Measurements from ENCODE around the gene MRPL36. TPM values are rescaled to one million over a fixed set of nuclear protein-coding genes. Genes with fewer than 3 reads are reported as not detected.
"Not testable (repeated sequence)": the region's sequence is repeated elsewhere in the genome, so short reads cannot be mapped to it uniquely, and the experiment has no call there.

MRPL36 gene
- total RNA-seq, 2 experiments from 2014 or later: 110 to 111 TPM

DNA sequence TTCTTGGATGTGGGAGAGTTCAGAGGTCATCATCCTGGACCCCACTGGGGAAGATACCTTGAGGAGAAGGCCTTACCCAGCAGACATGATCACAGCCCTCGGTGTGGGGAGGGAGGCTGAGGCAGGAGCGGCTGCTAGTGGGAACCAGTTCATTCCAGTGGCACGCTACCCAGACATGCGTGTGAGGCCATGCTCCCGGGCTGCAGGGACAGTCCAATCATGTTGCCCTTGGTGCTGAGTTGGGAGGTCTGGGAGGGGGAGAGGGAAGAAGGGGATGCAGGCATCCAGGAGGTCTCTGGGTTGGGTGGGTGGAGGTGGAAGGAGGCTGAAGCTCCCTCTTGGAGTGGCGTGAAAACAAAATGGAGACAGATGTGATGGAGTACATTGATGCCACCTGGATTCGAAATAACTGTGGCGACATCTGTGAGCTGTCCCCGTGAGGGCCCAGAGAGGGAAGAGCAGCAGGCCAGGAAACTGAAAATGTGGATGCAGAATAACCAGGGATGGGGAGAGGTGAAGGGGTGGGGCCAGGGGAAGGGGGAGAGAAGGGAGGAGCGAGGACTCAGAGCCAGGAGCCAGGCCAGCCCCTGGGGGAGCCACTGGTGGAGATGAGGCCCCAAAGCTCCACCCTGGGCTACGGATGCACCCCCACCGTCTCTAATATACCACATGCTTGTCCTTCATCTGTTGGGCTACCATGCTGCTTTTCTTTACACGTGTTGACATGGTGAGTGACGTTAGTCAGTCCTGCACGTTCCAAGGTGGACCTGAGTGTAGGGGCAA is 17.8 kb upstream of the MRPL36 start:
- ChIA-PET POLR2A (no interaction called here), CTCF (no interaction called here)

- POLR2A ChIA-PET, CTCF ChIA-PET: not testable (repeated sequence)
These were observed 17.0 kb upstream of the MRPL36 start for GRCh38 chr5:1816495-1817089.

DNA sequence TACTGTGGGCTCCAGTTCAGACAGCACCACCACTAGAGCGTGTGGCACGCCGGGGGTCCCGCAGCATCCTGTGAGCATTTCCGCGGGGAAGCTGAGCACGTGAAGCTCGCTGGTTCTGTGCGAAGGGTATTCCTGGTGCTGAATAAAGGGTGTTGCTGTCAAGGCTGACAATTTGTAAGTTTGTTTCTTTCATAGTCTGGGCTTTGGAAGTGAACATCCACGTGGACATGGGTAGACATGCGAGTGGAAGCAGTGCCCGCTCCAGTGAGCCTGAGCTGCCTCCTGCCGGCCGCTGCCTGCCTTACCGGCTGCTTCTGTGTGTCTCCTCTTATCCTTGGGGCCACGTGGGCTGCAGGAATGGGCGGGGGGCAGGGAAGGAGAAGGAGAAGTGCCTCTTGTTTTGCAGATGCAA is 16.2 kb upstream of the MRPL36 start:
- ChIA-PET CTCF (no interaction called here), POLR2A (no interaction called here)

DNA sequence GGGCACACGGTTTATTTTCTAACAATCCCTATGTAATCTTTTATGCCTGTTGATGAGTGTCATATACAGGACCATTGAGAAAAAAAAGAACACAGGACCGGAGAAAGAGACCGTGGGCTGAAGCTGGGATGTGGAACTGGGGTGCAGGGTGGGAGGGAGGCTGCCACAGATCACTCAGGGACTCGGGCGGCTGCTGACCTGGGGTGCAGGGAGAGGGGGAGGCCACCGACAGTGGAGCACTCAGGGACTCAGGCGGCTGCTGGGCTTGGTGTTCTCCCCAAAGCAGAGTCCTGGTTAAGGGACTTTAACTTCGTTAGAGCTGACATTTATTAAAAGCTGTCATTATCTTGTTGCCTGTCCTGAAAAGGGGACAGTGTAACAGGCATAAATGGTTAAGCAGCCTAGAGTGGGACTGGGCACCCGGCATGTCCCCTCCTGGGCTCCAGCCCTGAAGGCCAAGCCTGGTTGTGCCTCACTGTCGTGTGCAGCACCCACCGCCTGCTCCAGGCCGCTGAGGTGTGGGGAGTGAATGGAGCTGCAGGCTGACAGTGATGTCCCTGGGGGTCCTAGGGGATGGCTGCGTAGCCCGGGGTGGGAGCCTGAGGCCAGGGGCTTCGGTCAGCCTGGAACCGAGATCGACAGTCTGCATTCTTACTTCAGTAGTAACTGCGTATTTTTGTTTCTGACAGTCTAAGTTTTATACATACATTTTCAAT is 15.6 kb upstream of the MRPL36 start:
- POLR2A ChIA-PET: no interaction called here
- CTCF ChIA-PET: no interaction called here

GRCh38 chr5:1814183-1815020 is 14.8 kb upstream of the MRPL36 start:
- CTCF ChIA-PET: no interaction called here
- POLR2A ChIA-PET: no interaction called here

DNA sequence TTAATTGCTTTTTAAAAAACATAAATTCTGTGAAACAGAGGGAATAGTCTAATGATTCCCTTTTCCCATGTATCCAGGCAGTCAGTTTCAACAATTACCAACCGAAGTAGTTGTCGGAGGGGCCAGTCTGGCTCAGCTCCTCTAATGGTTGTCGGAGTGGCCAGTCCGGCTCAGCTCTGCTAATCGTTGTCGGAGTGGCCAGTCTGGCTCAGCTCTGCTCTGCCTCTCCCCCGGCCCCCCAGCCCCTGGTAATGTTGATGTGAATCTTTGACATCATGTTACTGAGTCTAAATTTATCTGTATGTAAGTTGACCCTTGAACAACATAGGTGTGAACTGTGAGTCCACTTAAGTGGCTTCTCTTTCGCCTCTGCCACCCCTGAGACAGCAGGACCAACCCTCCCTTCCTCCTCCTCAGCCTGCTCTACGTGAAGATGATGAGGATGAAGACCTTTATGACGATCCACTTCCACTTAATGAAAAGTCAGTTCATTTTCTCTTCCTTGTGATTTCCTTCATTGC is 11.0 kb upstream of the MRPL36 start:
- ChIA-PET CTCF (no interaction called here), POLR2A (no interaction called here)

- CTCF ChIA-PET: no interaction called here
- POLR2A ChIA-PET: no interaction called here
These were observed 9.9 kb upstream of the MRPL36 start for GRCh38 chr5:1809416-1810035.

- ChIA-PET POLR2A (no interaction called here), CTCF (no interaction called here)
These were observed 8.8 kb upstream of the MRPL36 start for GRCh38 chr5:1808439-1808838.

GRCh38 chr5:1807451-1808185 is 8.0 kb upstream of the MRPL36 start:
- ChIA-PET CTCF (no interaction called here), POLR2A (no interaction called here)

DNA sequence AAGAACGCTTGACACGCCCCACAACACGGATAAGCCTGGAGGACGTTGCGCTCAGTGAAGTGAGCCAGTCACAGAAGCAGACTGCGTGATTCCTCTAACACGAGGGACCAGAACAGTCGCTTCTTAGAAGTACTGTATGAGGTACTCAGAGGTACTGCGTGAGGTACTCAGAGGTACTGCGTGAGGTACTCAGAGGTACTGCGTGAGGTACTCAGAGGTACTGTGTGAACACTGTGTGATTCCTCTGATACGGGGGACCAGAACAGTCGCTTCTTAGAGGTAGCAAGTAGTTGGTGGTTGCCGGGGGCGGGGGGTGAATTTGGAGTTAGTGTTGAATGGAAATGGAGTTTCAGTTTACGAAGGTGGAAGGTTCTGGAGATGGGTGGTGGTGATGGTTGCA is 7.3 kb upstream of the MRPL36 start:
- ChIA-PET CTCF (no interaction called here), POLR2A (no interaction called here)

GRCh38 chr5:1806199-1806598 is 6.6 kb upstream of the MRPL36 start:
- ChIA-PET POLR2A (no interaction called here), CTCF (no interaction called here)

- CTCF ChIA-PET: no interaction called here
- POLR2A ChIA-PET: no interaction called here
These were observed 6.1 kb upstream of the MRPL36 start for GRCh38 chr5:1805736-1806135.

- ChIA-PET POLR2A (no interaction called here), CTCF (no interaction called here)
These were observed 5.7 kb upstream of the MRPL36 start for GRCh38 chr5:1805326-1805725.

- ChIA-PET POLR2A (interaction anchor here (0.6 kb wide), 1 partner anchor 84 kb away, joined by 3 read pairs; no protein-coding TSS in a partner anchor), CTCF (no interaction called here)
These were observed 4.5 kb upstream of the MRPL36 start for GRCh38 chr5:1804001-1804690.

GRCh38 chr5:1803192-1803591 is 3.6 kb upstream of the MRPL36 start:
- ChIA-PET CTCF (interaction anchor here (1.3 kb wide), 1 partner anchor 10 kb away, joined by 3 read pairs; no protein-coding TSS in a partner anchor), POLR2A (no interaction called here)

GRCh38 chr5:1801967-1802295 is 2.3 kb upstream of the MRPL36 start:
- CTCF ChIA-PET: interaction anchor here (1.3 to 2.0 kb wide), 2 partner anchors 9 to 157 kb away, joined by 3 to 4 read pairs; no protein-coding TSS in a partner anchor
- POLR2A ChIA-PET: interaction anchor here (1.5 kb wide), 1 partner anchor 9 kb away, joined by 7 read pairs; no protein-coding TSS in a partner anchor

DNA sequence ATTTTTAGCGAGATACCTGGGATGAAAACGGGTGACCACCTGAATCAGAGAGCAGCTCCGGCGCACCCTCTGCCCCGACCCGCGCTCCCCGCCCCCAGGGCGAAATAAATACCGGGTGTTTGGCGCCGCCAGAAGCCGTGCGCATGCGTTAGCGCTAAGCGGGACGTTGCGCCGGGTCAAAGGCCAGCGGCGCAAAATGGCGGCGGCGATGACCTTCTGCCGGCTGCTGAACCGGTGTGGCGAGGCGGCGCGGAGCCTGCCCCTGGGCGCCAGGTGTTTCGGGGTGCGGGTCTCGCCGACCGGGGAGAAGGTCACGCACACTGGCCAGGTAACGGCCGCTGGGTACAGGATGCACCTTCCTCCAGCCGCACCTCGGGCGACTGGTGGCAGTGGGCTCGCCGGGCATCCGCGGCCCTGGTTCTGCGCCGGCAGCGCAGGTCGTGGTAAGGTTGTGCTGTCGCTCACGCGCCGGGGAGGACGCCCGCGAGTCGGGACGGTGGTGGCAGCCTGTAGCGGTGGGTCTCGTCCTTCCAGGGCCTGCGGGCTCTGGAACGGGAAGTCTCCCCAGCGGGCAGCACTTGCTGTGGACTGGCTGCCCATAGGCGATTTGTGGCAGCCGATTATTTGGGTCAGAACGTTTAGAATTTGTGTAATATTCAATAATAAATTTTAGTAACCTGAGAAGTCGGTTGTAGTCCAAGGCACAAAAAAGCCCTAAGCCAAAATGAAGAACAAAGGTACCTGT is 1.8 kb upstream of the MRPL36 start, which contains the start of gene NDUFS6:
Gene NDUFS6, plus strand, starts transcription at position 186 of the 745 bp plus-strand sequence. Its CDS starts 11 bp downstream, at position 197.
- POLR2A ChIA-PET: interaction anchor here (1.2 to 1.5 kb wide), 2 partner anchors 9 to 11 kb away, joined by 3 to 7 read pairs; no protein-coding TSS in a partner anchor

More for the DNA sequence above, 1.8 kb upstream of the MRPL36 start, which contains the start of gene NDUFS6:
- CTCF ChIA-PET: interaction anchor here (1.3 to 2.0 kb wide), 3 partner anchors 8 to 157 kb away, joined by 3 to 4 read pairs (median 4); no protein-coding TSS in a partner anchor

All from activated CD8-positive, alpha-beta memory T cell treated with anti-CD3 and anti-CD28 coated beads for 36 hours (primary cell).